Activated CD4-positive, alpha-beta T cell treated with anti-CD3 and anti-CD28 coated beads for 48 hours (primary cell): ENCODE measurements around the gene TCFL5.

Source experiments
- DNase-seq: peaks from one replicate; pipeline ENCODE4 v3.0.0-alpha.2; 2020

The TCFL5 gene

GRCh38 chr20:62832212-62832922 lies 29.3 kb downstream of the TCFL5 start:
- peak; percentile 65 for DNase-seq

DNA sequence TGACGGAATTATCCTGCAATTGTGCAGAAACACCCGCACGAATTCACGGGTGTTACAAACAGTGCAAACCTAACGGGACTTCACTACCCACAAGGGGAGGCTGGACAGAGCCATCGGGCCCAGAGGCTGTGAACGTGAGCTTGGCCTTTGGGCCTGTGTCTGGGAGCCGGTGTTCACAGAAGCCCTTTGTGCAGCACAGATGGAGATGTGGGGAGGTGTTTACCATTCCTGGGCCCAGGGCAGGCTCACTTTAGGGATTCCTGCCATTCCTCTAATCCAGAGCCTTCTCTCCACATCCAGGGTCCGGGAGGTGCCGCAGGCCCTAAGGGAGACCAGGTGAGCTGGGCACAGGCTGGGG lies 29.8 kb downstream of the TCFL5 start:
- no peak for DNase-seq

DNA sequence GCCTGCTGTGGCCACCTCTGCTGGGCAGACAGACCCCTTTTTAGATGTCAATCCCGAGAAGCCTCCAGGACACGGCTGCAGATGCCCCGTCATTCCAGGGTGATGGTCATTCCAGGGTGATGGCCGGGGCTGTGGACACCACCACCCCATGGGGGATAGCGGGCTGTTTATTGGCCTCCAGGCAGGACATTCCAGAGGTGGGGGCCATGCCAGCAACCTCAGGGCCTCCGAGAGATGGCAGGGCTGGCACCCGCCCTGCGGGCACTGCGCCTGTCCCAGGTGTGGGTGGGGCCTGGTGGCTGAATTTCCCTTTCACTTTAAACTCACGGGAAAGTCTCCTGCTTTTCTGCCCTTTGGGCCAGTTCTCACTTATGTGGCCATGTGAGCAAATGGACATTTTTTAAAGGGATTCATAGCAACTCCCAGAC lies 30.2 kb downstream of the TCFL5 start:
- no peak for DNase-seq

- no peak for DNase-seq
Measured at GRCh38 chr20:62830821-62831220, 30.8 kb downstream of the TCFL5 start.

GRCh38 chr20:62830251-62830650 lies 31.4 kb downstream of the TCFL5 start:
- no peak for DNase-seq

- DNase-seq = no peak
Measured at GRCh38 chr20:62829231-62830230, 32.1 kb downstream of the TCFL5 start.

GRCh38 chr20:62828511-62829230 lies 33.0 kb downstream of the TCFL5 start:
- no peak for DNase-seq

- no peak for DNase-seq
Measured at GRCh38 chr20:62828051-62828450, 33.6 kb downstream of the TCFL5 start.

DNA sequence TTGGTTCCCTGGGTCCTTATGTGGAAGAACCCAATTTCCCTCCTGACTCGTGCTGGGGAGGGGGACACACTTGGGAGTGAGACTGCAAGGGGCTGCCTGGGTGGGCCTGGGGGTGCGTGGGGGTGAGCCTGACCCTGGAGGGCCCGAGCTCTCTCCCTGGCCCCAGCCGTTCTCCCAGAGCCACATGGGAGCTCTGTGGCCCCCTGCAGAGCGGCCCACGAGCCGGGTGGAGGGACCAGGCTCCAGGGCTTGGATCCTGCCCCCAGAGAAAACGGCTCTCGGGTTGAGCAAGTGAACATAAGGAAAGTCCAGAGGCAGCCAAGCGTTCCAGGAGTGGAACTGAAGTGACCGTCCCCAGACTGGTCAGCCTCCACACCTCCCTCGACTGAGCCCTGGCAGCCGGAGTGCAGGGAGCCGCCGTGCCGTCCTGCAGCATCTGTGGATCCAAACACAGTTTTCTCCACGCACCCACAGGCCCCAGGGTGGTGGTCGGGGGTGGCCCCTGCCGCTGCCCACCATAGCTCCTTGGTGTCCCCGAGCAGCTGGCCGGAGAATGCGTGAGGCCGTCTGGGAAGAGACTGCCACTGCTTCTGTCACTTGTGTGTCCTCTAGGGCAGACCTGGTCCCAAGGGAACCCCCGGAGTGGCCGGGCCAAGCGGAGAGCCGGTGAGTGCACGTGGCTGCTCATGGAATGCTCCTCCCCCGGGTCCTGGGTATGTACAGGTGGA lies 34.1 kb downstream of the TCFL5 start:
- no peak for DNase-seq

- no peak for DNase-seq
Measured at GRCh38 chr20:62826646-62827310, 34.8 kb downstream of the TCFL5 start.

DNA sequence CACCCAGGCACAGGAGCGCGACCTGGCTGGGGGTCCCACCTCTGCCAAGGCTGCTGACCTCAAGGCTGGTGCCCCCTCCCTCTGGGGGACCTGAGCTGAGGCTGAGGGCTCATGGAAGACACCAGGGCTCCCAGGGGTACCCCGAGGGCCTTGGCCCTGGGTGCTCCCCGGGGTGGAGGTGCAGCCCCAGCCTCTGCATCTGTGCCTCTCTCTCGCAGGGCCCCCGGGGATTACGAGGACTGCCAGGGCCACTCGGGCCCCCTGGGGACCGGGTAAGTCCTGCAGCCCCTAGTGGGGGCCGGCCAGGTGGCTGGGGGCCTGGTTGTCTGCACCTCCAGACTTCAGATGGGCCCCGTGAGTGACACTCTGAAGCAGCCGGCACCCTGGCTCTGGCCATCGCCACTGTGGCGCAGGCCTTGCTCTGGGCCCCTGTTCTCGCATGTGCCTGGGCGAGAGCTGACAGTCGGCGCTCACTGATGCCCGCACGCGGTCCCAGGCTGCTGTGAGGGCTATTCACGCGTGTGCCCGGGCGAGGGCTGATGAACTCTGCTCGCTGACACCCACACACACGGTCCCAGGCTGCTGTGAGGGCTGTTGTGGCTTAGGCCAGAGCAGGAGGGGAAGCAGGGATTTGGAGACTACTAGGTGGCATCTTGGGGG lies 35.5 kb downstream of the TCFL5 start:
- DNase-seq = no peak

DNA sequence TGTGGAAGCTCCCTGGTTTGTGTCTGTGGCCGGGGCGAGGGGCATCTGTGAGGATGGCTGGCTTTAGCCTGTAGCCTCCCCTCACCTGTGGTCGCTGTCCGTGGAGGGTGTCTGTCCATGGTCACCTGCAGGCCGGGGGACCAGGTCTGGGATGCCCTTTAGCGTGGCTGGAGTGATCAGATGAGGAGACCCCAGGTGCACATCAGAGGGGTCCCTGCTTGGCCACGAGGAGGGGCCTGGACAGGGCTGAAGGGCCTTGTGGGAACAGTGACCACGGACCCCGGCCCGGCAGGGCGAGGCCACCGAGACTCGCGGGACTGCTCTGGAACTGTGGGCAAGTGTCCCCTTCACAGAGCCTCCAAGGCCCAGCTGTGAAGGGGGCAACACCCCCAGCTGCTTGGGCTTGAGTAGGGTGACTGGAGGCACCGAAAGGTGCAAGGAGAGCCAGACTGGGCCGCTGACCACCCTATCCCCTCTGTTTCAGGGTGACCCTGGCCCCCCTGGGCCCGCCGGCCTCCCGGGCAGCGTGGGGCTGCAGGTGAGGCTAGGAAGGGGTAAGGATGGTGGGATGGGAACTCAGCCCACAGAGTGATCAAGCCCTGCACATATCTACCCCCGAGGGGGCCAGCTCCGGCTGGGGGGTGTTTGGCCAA lies 36.2 kb downstream of the TCFL5 start:
- DNase-seq = no peak

- peak; percentile 62 for DNase-seq
Measured at GRCh38 chr20:62824476-62825332, 36.9 kb downstream of the TCFL5 start.

DNA sequence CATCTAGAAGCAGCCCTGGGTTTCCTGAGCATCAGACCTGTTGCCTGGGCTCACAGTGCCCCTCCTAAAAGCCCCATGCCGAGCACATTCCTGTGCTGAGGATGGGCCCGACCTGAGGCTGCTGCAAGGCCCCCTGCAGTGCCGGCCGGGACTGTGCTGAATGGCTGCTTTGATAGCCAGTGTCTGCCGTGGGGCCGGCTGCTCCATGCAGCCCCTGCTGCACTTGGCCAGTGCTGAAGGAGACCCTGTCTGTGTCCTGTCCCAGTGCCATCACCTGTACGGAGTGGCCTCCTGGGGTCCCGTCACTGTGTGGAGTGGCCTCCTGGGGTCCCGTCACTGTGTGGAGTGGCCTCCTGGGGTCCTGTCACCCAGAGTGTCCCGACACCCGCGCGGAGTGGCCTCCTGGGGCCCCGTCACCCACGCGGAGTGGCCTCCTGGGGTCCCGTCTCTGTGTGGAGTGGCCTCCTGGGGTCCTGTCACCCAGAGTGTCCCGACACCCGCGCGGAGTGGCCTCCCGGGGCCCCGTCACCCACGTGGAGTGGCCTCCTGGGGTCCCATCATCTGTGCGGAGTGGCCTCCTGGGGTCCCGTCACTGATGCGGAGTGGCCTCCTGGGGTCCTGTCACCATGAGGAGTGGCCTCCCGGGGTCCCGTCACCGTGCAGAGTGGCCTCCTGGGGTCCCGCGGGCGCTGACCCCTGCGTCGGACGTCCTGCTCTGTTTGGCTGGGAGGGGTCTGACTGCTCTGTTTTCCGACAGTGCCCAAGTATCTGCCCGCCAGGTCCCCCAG lies 37.7 kb downstream of the TCFL5 start:
- DNase-seq = no peak

GRCh38 chr20:62822788-62823651 lies 38.6 kb downstream of the TCFL5 start:
- DNase-seq = peak; percentile 80

- no peak for DNase-seq
Measured at GRCh38 chr20:62822239-62822787, 39.3 kb downstream of the TCFL5 start.

GRCh38 chr20:62821726-62822210 lies 39.9 kb downstream of the TCFL5 start:
- DNase-seq = no peak
